H9 (cell line): ENCODE measurements around the gene USP53. TPM values are rescaled to one million over a fixed set of nuclear protein-coding genes. Genes with fewer than 3 reads are reported as not detected.

Source experiments
- DNase-seq: peaks from one replicate; pipeline ENCODE4 v3.0.0-alpha.2; 2017
- H2AFZ ChIP-seq: one replicate; pipeline ENCODE4 v1.6.1; 2013; ENCODE audit warnings: mild to moderate bottlenecking, low read length, control low read depth, moderate library complexity
- H2AK5ac ChIP-seq: 2 replicates; pipeline ENCODE4 v1.6.1; 2013; ENCODE audit warnings: low read length, control low read depth, mixed read lengths; ENCODE audit not compliant: insufficient read length
- H2BK120ac ChIP-seq: one replicate; pipeline ENCODE4 v1.6.1; 2013; ENCODE audit warnings: low read depth, mild to moderate bottlenecking, low read length, control low read depth, inconsistent platforms; ENCODE audit not compliant: poor library complexity, severe bottlenecking
- H2BK12ac ChIP-seq: 2 replicates; pipeline ENCODE4 v1.6.1; 2013; ENCODE audit warnings: low read length, control low read depth, mixed read lengths, low read depth; ENCODE audit not compliant: insufficient read length
- H2BK15ac ChIP-seq: 2 replicates; pipeline ENCODE4 v1.6.1; 2013; ENCODE audit warnings: low read depth, low read length, control low read depth
- H2BK20ac ChIP-seq: one replicate; pipeline ENCODE4 v1.6.1; 2013; ENCODE audit warnings: low read depth, mild to moderate bottlenecking, low read length, control low read depth, inconsistent platforms; ENCODE audit not compliant: poor library complexity, severe bottlenecking
- H2BK5ac ChIP-seq: 2 replicates; pipeline ENCODE4 v1.6.1; 2013; ENCODE audit warnings: low read length, control low read depth, mixed read lengths; ENCODE audit not compliant: insufficient read length
- H3K14ac ChIP-seq: 2 replicates; pipeline ENCODE4 v1.6.1; 2013; ENCODE audit warnings: low read length, control low read depth; ENCODE audit not compliant: insufficient read depth
- H3K18ac ChIP-seq: 2 replicates; pipeline ENCODE4 v1.6.1; 2013; ENCODE audit warnings: low read depth, mild to moderate bottlenecking, mixed read lengths, low read length, control low read depth; ENCODE audit not compliant: insufficient read length
- H3K23ac ChIP-seq: 2 replicates; pipeline ENCODE4 v1.6.1; 2013; ENCODE audit warnings: low read length, control low read depth, mixed read lengths, low read depth; ENCODE audit not compliant: insufficient read length
- H3K23me2 ChIP-seq: 2 replicates; pipeline ENCODE4 v1.6.1; 2013; ENCODE audit warnings: low read depth, mild to moderate bottlenecking, mixed read lengths, low read length, control low read depth; ENCODE audit not compliant: insufficient read length, poor library complexity, severe bottlenecking
- H3K27ac ChIP-seq: 2 replicates; pipeline ENCODE4 v1.5.1; 2013; ENCODE audit warnings: low read length, control low read depth, mixed read lengths, low read depth; ENCODE audit not compliant: insufficient read length
- H3K27me3 ChIP-seq: 2 replicates; pipeline ENCODE4 v1.6.1; 2013; ENCODE audit warnings: low read length, control low read depth, inconsistent platforms; ENCODE audit not compliant: insufficient read depth
- H3K4ac ChIP-seq: 2 replicates; pipeline ENCODE4 v1.6.1; 2013; ENCODE audit warnings: low read depth, mild to moderate bottlenecking, control low read depth, inconsistent platforms, low read length, moderate library complexity
- H3K4me1 ChIP-seq: 2 replicates; pipeline ENCODE4 v1.6.1; 2013; ENCODE audit warnings: low read length, control low read depth, inconsistent platforms; ENCODE audit not compliant: insufficient read depth
- H3K4me2 ChIP-seq: 2 replicates; pipeline ENCODE4 v1.6.1; 2013; ENCODE audit warnings: low read length, control low read depth, mixed read lengths; ENCODE audit not compliant: insufficient read length, insufficient read depth
- H3K56ac ChIP-seq: 2 replicates; pipeline ENCODE4 v1.6.1; 2013; ENCODE audit warnings: low read depth, mild to moderate bottlenecking, mixed read lengths, low read length, control low read depth; ENCODE audit not compliant: insufficient read length
- H3K79me1 ChIP-seq: 2 replicates; pipeline ENCODE4 v1.6.1; 2013; ENCODE audit warnings: low read depth, mild to moderate bottlenecking, moderate library complexity, low read length, control low read depth, inconsistent platforms; ENCODE audit not compliant: insufficient read depth, poor library complexity, severe bottlenecking
- H3K79me2 ChIP-seq: 2 replicates; pipeline ENCODE4 v1.6.1; 2013; ENCODE audit warnings: low read length, control low read depth, inconsistent platforms; ENCODE audit not compliant: insufficient read depth
- H3K9ac ChIP-seq: 2 replicates; pipeline ENCODE4 v1.6.1; 2013; ENCODE audit warnings: low read length, control low read depth, mixed read lengths; ENCODE audit not compliant: insufficient read length; ENCODE audit errors: extremely low read depth
- H3K9me3 ChIP-seq: one replicate; pipeline ENCODE4 v1.6.1; 2013; ENCODE audit warnings: low read depth, low read length, inconsistent platforms; ENCODE audit not compliant: control insufficient read depth
- H3T11ph ChIP-seq: one replicate; pipeline ENCODE4 v1.6.1; 2013; ENCODE audit warnings: mild to moderate bottlenecking, low read length, control low read depth, inconsistent platforms
- H4K20me1 ChIP-seq: one replicate; pipeline ENCODE4 v1.6.1; 2013; ENCODE audit not compliant: control insufficient read depth, insufficient read length, insufficient read depth
- H4K5ac ChIP-seq: 2 replicates; pipeline ENCODE4 v1.6.1; 2013; ENCODE audit warnings: low read depth, mild to moderate bottlenecking, mixed read lengths, low read length, control low read depth; ENCODE audit not compliant: insufficient read length
- H4K8ac ChIP-seq: replicated peaks from 2 replicates; pipeline ENCODE4 v1.6.1; 2013; ENCODE audit warnings: low read length, control low read depth, mixed read lengths, low read depth; ENCODE audit not compliant: insufficient read length
- H4K91ac ChIP-seq: 2 replicates; pipeline ENCODE4 v1.6.1; 2013; ENCODE audit warnings: low read depth, mild to moderate bottlenecking, moderate library complexity, mixed read lengths, low read length, control low read depth; ENCODE audit not compliant: insufficient read length
- H3K27ac Mint-ChIP-seq, 3 experiments: 2 replicates in 2 of 3; 3 replicates in 1 of 3; pipeline ENCODE4 v1.8.0; 2020 to 2021; ENCODE audit warnings: mixed read lengths in 3 of 3, mild to moderate bottlenecking in 1 of 3, moderate library complexity in 1 of 3
- H3K27me3 Mint-ChIP-seq: 2 replicates; pipeline ENCODE4 v1.8.0; 2021; ENCODE audit warnings: low read depth, mild to moderate bottlenecking, moderate library complexity, mixed read lengths
- H3K36me3 Mint-ChIP-seq, 3 experiments: 2 replicates in 2 of 3; 3 replicates in 1 of 3; pipeline ENCODE4 v1.8.0; 2020 to 2021; ENCODE audit warnings: low read depth in 3 of 3, mixed read lengths in 3 of 3; ENCODE audit not compliant: insufficient read depth in 1 of 3
- H3K4me1 Mint-ChIP-seq, 2 experiments: 2 replicates each; pipeline ENCODE4 v1.8.0; 2020; ENCODE audit warnings: mixed read lengths in 2 of 2
- H3K4me3 Mint-ChIP-seq, 2 experiments: 2 replicates in 1 of 2; 3 replicates in 1 of 2; pipeline ENCODE4 v1.8.0; 2020 to 2021; ENCODE audit warnings: mild to moderate bottlenecking in 2 of 2, mixed read lengths in 2 of 2, moderate library complexity in 1 of 2
- H3K9me3 Mint-ChIP-seq, 2 experiments: 2 replicates in 1 of 2; 3 replicates in 1 of 2; pipeline ENCODE4 v1.8.0; 2020; ENCODE audit warnings: mild to moderate bottlenecking in 2 of 2, mixed read lengths in 2 of 2, moderate library complexity in 1 of 2
- CTCF ChIP-seq: fragments of 200-600 bp; sonication (generic); conservative IDR thresholded peaks from 3 replicates; pipeline ENCODE4 v1.8.0; 2021; ENCODE audit warnings: antibody characterized with exemption, mild to moderate bottlenecking
- WGBS: extraction: QIAGEN DNeasy Blood & Tissue Kit; methylation state at CpG from one replicate; pipeline ENCODE4 v1.1.7; 2013; ENCODE audit warnings: missing lambda C conversion rate, low lambda C conversion rate, mixed read lengths; ENCODE audit not compliant: insufficient read length; ENCODE audit errors: extremely low coverage; 5-methylcytosine and 5-hydroxymethylcytosine counted together
- total RNA-seq: library from RNA; stranded (reverse); gene quantifications from 2 replicates; pipeline ENCODE4 v1.2.1, GENCODE V29; 2021

USP53 gene
- total RNA-seq, 1 experiment from 2014 or later: 18.4 TPM

- Histone ChIP-seq H3K23ac (no peak within 1 kb of the TSS), H3K27me3 (no peaks in the 10 kb centered on the region), H3K4me1 (no peaks in the 10 kb centered on the region), H2AK5ac (no peak within 1 kb of the TSS), H3K9ac (no peak within 1 kb of the TSS), H3K79me2 (no peaks in the 10 kb centered on the region), H3K9me3 (no peaks in the 10 kb centered on the region), H4K5ac (no peak within 1 kb of the TSS), H2AFZ (no peak within 1 kb of the TSS), H3K14ac (no peak within 1 kb of the TSS), H2BK12ac (no peak within 1 kb of the TSS), H3K79me1 (no peaks in the 10 kb centered on the region), H2BK15ac (no peak within 1 kb of the TSS), H3K18ac (no peak within 1 kb of the TSS), H3K56ac (no peak within 1 kb of the TSS), H2BK5ac (no peak within 1 kb of the TSS), H4K8ac (no peak within 1 kb of the TSS), H4K20me1 (no peaks in the 10 kb centered on the region), H3T11ph (no peak within 1 kb of the TSS), H3K23me2 (no peaks in the 10 kb centered on the region), H3K4me2 (no peak within 1 kb of the TSS), H3K4ac (no peak within 1 kb of the TSS), H3K27ac (no peak within 1 kb of the TSS), H2BK20ac (no peak within 1 kb of the TSS), H4K91ac (no peak within 1 kb of the TSS), H2BK120ac (no peak within 1 kb of the TSS)
- no peak for DNase-seq
- WGBS: no CpG with 5 or more reads among the region's 6 CpGs
- Mint-ChIP-seq H3K4me3 (no peak within 1 kb of the TSS), H3K36me3 (no peaks in the 10 kb centered on the region), H3K9me3 (no peaks in the 10 kb centered on the region), H3K27ac (no peak within 1 kb of the TSS), H3K27me3 (peaks cover 5% of the 10 kb centered on the region), H3K4me1 (no peaks in the 10 kb centered on the region)
- TF ChIP-seq CTCF: no peak
These were observed 109.6 kb downstream of the USP53 start, which contains the start of gene FABP2 for GRCh38 chr4:119321921-119322687. Gene FABP2 (minus strand): TSS chr4:119322138. CDS start chr4:119322102, 36 bp downstream.
